HEK293 (cell line): ENCODE data around the gene TSPAN14.

ENCODE experiments used
- IKZF3 ChIP-seq: fragments of 450-650 bp; IDR thresholded peaks from 2 replicates; pipeline ENCODE4 v1.5.0; 2018; ENCODE audit warnings: missing biosample characterization, mild to moderate bottlenecking, missing genetic modification characterization, moderate library complexity
- REST ChIP-seq: fragments of 450-650 bp; formaldehyde crosslinking; IDR thresholded peaks from 2 replicates; pipeline ENCODE4 v1.5.1; 2016; ENCODE audit warnings: missing biosample characterization, missing genetic modification characterization

GRCh38 chr10:80509403-80510161 is 55.5 kb downstream of the TSPAN14 start:
- TF ChIP-seq REST (tag by site-specific recombination) (no peak), IKZF3 (no peak)
